IMR-90 (cell line): Measurements from ENCODE around the gene KCNH5. TPM values are rescaled to one million over a fixed set of nuclear protein-coding genes. Genes with fewer than 3 reads are reported as not detected.

Experiments used
- ATAC-seq: fragments of 200-7000 bp; cut with Tn5 transposase; 2 replicates; pipeline ENCODE4 v1.9.1; 2020; ENCODE audit warnings: low read depth, mild to moderate bottlenecking, moderate library complexity
- BruUV-seq: library from RNA; stranded (reverse); fragments of 400-500 nt; replicated peaks from 2 replicates; lab custom pipeline; 2021; lab: Mats Ljungman, UMichigan
- CTCF ChIA-PET: fragments of 300-600 bp; formaldehyde crosslinking; extraction: SDS; loops from one replicate; lab custom pipeline; 2021; ENCODE audit warnings: antibody characterized with exemption; lab: Yijun Ruan, JAX
- POLR2A ChIA-PET: fragments of 300-600 bp; sonication (Branson Sonifier 250); formaldehyde crosslinking; loops from one replicate; lab custom pipeline; 2022; ENCODE audit warnings: antibody characterized with exemption; ENCODE audit not compliant: unreplicated experiment; lab: Charles Lee
- DNase-seq: peaks from one replicate; pipeline ENCODE4 v3.0.0; 2013
- H2AFZ ChIP-seq: replicated peaks from 2 replicates; pipeline ENCODE3; 2013; ENCODE audit warnings: low read length, mild to moderate bottlenecking; ENCODE audit not compliant: poor library complexity
- H2AK5ac ChIP-seq: 2 replicates; pipeline ENCODE4 v1.6.1; 2013; ENCODE audit warnings: low read depth, low read length, inconsistent platforms
- H2AK9ac ChIP-seq: replicated peaks from 2 replicates; pipeline ENCODE3; 2013; ENCODE audit warnings: mild to moderate bottlenecking, low read depth, low read length, moderate library complexity; ENCODE audit not compliant: poor library complexity
- H2BK120ac ChIP-seq: 2 replicates; pipeline ENCODE4 v1.6.1; 2013; ENCODE audit warnings: low read depth, low read length, inconsistent platforms
- H2BK15ac ChIP-seq: 3 replicates; pipeline ENCODE4 v1.6.1; 2013; ENCODE audit warnings: low read depth, low read length, inconsistent platforms
- H2BK20ac ChIP-seq: 2 replicates; pipeline ENCODE4 v1.6.1; 2013; ENCODE audit warnings: low read depth, mild to moderate bottlenecking, inconsistent platforms, low read length, moderate library complexity
- H2BK5ac ChIP-seq: 2 replicates; pipeline ENCODE4 v1.6.1; 2013; ENCODE audit warnings: mild to moderate bottlenecking, low read depth, low read length, inconsistent platforms; ENCODE audit not compliant: poor library complexity, severe bottlenecking
- H3K14ac ChIP-seq: replicated peaks from 2 replicates; pipeline ENCODE4 v1.6.1; 2013; ENCODE audit warnings: low read depth, low read length, inconsistent platforms
- H3K18ac ChIP-seq: 2 replicates; pipeline ENCODE4 v1.6.1; 2013; ENCODE audit warnings: low read depth, low read length, control low read depth
- H3K23ac ChIP-seq: 2 replicates; pipeline ENCODE4 v1.6.1; 2013; ENCODE audit warnings: low read depth, low read length, inconsistent platforms
- H3K27ac ChIP-seq: 2 replicates; pipeline ENCODE4 v1.5.1; 2013; ENCODE audit warnings: mild to moderate bottlenecking, control low read depth, low read length; ENCODE audit not compliant: insufficient read depth
- H3K27me3 ChIP-seq: 2 replicates; pipeline ENCODE4 v1.6.1; 2013; ENCODE audit warnings: low read length; ENCODE audit not compliant: control insufficient read depth, insufficient read depth
- H3K36me3 ChIP-seq: 2 replicates; pipeline ENCODE4 v1.6.1; 2013; ENCODE audit warnings: low read length, mixed read lengths; ENCODE audit not compliant: control insufficient read depth, insufficient read depth
- H3K4ac ChIP-seq: 2 replicates; pipeline ENCODE4 v1.6.1; 2013; ENCODE audit warnings: low read depth, low read length, inconsistent platforms
- H3K4me1 ChIP-seq: 2 replicates; pipeline ENCODE4 v1.6.1; 2013; ENCODE audit warnings: low read length, mixed read lengths; ENCODE audit not compliant: control insufficient read depth, insufficient read depth
- H3K4me2 ChIP-seq: 2 replicates; pipeline ENCODE4 v1.6.1; 2013; ENCODE audit warnings: low read depth, mild to moderate bottlenecking, control low read depth, low read length, moderate library complexity
- H3K4me3 ChIP-seq: 2 replicates; pipeline ENCODE4 v1.5.1; 2013; ENCODE audit warnings: low read depth, mild to moderate bottlenecking, control low read depth, low read length, moderate library complexity; ENCODE audit not compliant: insufficient read depth
- H3K56ac ChIP-seq: 2 replicates; pipeline ENCODE4 v1.6.1; 2013; ENCODE audit warnings: low read length, inconsistent platforms; ENCODE audit not compliant: insufficient read depth; ENCODE audit errors: extremely low read depth
- H3K79me1 ChIP-seq, 2 experiments: 2 replicates each; pipeline ENCODE4 v1.6.1; 2013; ENCODE audit warnings: low read length in 2 of 2, inconsistent platforms in 1 of 2, low read depth in 1 of 2
- H3K9ac ChIP-seq: 2 replicates; pipeline ENCODE4 v1.6.1; 2013; ENCODE audit warnings: low read depth, low read length, control low read depth
- H3K9me1 ChIP-seq: 2 replicates; pipeline ENCODE4 v1.6.1; 2013; ENCODE audit warnings: low read length, inconsistent platforms; ENCODE audit not compliant: insufficient read depth
- H3K9me3 ChIP-seq: 2 replicates; pipeline ENCODE4 v1.6.1; 2013; ENCODE audit warnings: low read length; ENCODE audit not compliant: control insufficient read depth, insufficient read depth
- H4K20me1 ChIP-seq: 2 replicates; pipeline ENCODE4 v1.6.1; 2013; ENCODE audit warnings: low read length, inconsistent platforms; ENCODE audit not compliant: insufficient read depth
- H4K5ac ChIP-seq: 2 replicates; pipeline ENCODE4 v1.6.1; 2013; ENCODE audit warnings: mild to moderate bottlenecking, low read depth, low read length, control low read depth
- H4K8ac ChIP-seq, 2 experiments: 2 replicates each; pipeline ENCODE4 v1.6.1; 2013; ENCODE audit warnings: low read depth in 2 of 2, low read length in 2 of 2, control low read depth in 1 of 2, inconsistent platforms in 1 of 2
- H4K91ac ChIP-seq: 2 replicates; pipeline ENCODE4 v1.6.1; 2013; ENCODE audit warnings: low read depth, low read length, inconsistent platforms; ENCODE audit not compliant: insufficient read depth
- MAZ ChIP-seq: IDR thresholded peaks from 2 replicates; pipeline ENCODE4 v1.6.1; 2012; ENCODE audit warnings: low read depth, mild to moderate bottlenecking, low read length, improper control_type of control experiment, moderate library complexity, borderline replicate concordance
- RFX5 ChIP-seq: IDR thresholded peaks from 2 replicates; pipeline ENCODE4 v1.8.0; 2012; ENCODE audit warnings: low read depth, mild to moderate bottlenecking, low read length, moderate library complexity
- SMC3 ChIP-seq: fragments of 150-350 bp; IDR thresholded peaks from 2 replicates; pipeline ENCODE4 v1.6.1; 2016; ENCODE audit warnings: low read depth, mild to moderate bottlenecking, antibody characterized with exemption, low read length, moderate library complexity
- WGBS, 2 experiments: methylation state at CpG; one replicate each; pipeline versions ENCODE4 v1.1.5 to v1.1.7; 2013; ENCODE audit warnings: missing lambda C conversion rate in 2 of 2; ENCODE audit not compliant: insufficient read length in 1 of 2; ENCODE audit errors: extremely low coverage in 2 of 2; 5-methylcytosine and 5-hydroxymethylcytosine counted together
- dilution Hi-C: fragments of 300-500 bp; cut with HindIII; formaldehyde crosslinking; loops from one replicate; pipeline ENCODE4 v1.14.3; 2018; ENCODE audit warnings: low sequenced_read_pairs; ENCODE audit not compliant: unreplicated experiment
- in situ Hi-C: fragments of 300-500 bp; cut with MboI; formaldehyde crosslinking; loops from 3 replicates; pipeline ENCODE4 v1.14.3; 2019; ENCODE audit warnings: low sequenced_read_pairs, inconsistent platforms, mixed read lengths
- intact Hi-C: fragments of 100-400 bp; cut with micrococcal nuclease; formaldehyde crosslinking; loops from 2 replicates; pipeline ENCODE4 v1.10.0; 2022
- polyA plus RNA-seq, 3 experiments: library from polyadenylated mRNA; depleted of rRNA; stranded (reverse); fragments of >200 nt; gene quantifications; 2 replicates each; pipeline ENCODE4 v1.2.3, GENCODE V29; 2012; ENCODE audit warnings: low replicate concordance in 1 of 3
- total RNA-seq: library from RNA; depleted of rRNA; stranded (reverse); fragments of >200 nt; gene quantifications from 2 replicates; pipeline ENCODE4 v1.2.3, GENCODE V29; 2012

Gene KCNH5
- total and polyA plus RNA-seq, 2 of the 4 experiments (the other 2 are of a cell fraction), result under 0.01 to 0.03 TPM

DNA sequence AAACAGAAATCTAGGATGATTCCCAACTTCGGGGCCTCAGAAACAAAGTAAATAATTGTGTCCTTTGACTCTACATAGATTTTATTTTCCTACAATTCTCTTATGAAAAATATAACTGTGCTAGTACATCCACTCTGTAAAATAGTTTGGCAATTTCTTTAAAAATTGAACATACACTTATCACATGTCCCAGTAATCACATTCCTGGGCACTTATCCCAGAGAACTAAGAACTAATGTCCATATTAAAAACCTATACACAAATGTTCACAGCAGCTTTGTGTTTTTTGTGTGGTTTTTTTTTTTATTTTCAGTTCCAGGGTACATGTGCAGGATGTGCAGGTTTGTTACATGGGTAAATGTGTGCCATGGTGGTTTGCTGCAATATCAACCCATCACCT is 99.0 kb downstream of the KCNH5 start:
- Histone ChIP-seq H2BK5ac (no peak overlapping the region), H2BK15ac (no peak overlapping the region), H2BK20ac (no peak overlapping the region), H3K4me1 (no peaks in the 10 kb centered on the region), H3K9ac (no peak overlapping the region), H3K27ac (no peak overlapping the region), H3K9me3 (no peaks in the 10 kb centered on the region), H3K23ac (no peak overlapping the region), H3K79me1 (no peaks in the 10 kb centered on the region), H3K4me2 (no peak overlapping the region), H3K27me3 (no peaks in the 10 kb centered on the region), H4K8ac (no peak overlapping the region), H3K56ac (no peak overlapping the region), H2AK5ac (no peak overlapping the region), H3K4ac (no peak overlapping the region), H3K4me3 (no peak overlapping the region), H2BK120ac (no peak overlapping the region), H4K5ac (no peak overlapping the region), H3K14ac (no peak overlapping the region), H2AFZ (no peak overlapping the region), H3K18ac (no peak overlapping the region), H4K91ac (no peak overlapping the region), H3K9me1 (no peaks in the 10 kb centered on the region), H4K20me1 (no peaks in the 10 kb centered on the region), H3K36me3 (no peaks in the 10 kb centered on the region), H2AK9ac (no peak overlapping the region)
- intact Hi-C loops, result no loop called here
- in situ Hi-C loops, result no loop called here
- no TSS peak for BruUV-seq
- no CpG with 5 or more reads among the region's 1 CpG for WGBS, 2 experiments
- TF ChIP-seq MAZ, result no peak
- TF ChIP-seq RFX5, result no peak
- no peak for TF ChIP-seq SMC3
- dilution Hi-C loops, result no loop called here
- CTCF ChIA-PET, result no interaction called here
- POLR2A ChIA-PET, result no interaction called here
- DNase-seq, result no peak
- no peak for ATAC-seq
